Measurements from ENCODE around the gene EPHA7. TPM values are rescaled to one million over a fixed set of nuclear protein-coding genes. Genes with fewer than 3 reads are reported as not detected.

The EPHA7 gene
- total and polyA plus RNA-seq, 2 donors (not counting 3 experiments of a cell fraction or from before 2014, with no cell fraction given): not detected

DNA sequence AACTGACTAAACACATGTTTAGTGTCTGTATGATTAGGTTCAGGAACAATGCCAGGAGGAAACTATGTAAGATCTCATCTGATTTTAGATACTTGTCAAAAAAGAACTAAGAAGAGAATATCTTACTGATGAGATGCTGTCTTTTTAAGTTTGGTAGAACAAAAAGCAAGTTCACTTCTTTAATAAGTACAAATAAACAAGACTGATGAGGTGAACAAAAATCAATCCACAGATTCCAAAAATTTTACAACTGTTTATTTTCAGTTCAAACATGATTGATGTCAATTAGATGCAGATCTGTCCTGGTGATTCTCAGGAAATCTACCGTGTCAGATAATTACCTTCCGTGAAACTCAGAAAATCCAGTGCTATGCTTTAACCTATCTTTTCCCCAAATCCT lies 24.9 kb downstream of the EPHA7 start:
- dilution Hi-C loops (cut with MboI; ENCODE audit: extremely low pct_ligation_motif_present, low sequenced_read_pairs) (no loop called here), intact Hi-C loops (cut with micrococcal nuclease) (no loop called here)

More for the DNA sequence above, 24.9 kb downstream of the EPHA7 start:
- H3K27ac ChIP-seq (ENCODE audit: insufficient read depth, low read depth, low read length): no peak overlapping the region
- no peak overlapping the region for H3K4me2 ChIP-seq (ENCODE audit: insufficient read depth, low read length)
- H2AFZ ChIP-seq (ENCODE audit: low read depth, low read length): no peak overlapping the region
- no peak for DNase-seq (ENCODE audit: low read depth, low spot score)
- no peaks in the 10 kb centered on the region for H3K4me1 ChIP-seq (ENCODE audit: control insufficient read depth, extremely low read depth, insufficient read depth, low read length)
- H3K79me2 ChIP-seq (ENCODE audit: control insufficient read depth, insufficient read depth, low read length): no peaks in the 10 kb centered on the region
- H3K9ac ChIP-seq (replicated peaks; ENCODE audit: extremely low read depth, insufficient read depth, low read length): no peak overlapping the region
- BruUV-seq (replicated peaks): no TSS peak
- H3K36me3 ChIP-seq (ENCODE audit: control insufficient read depth in 2 of 2, extremely low read depth in 1 of 2, insufficient read depth in 2 of 2, low read length in 2 of 2): no peaks in the 10 kb centered on the region
- POLR2A ChIA-PET: no interaction called here
- FAIRE-seq: no peak
- TF ChIP-seq POLR2A (IDR thresholded peaks at IDR 0.05; ENCODE audit: low read depth, low read length): no peak
- no peak for TF ChIP-seq EZH2 (IDR thresholded peaks at IDR 0.05; ENCODE audit: borderline replicate concordance, low read depth, low read length, severe bottlenecking)
- TF ChIP-seq, protein P1, sequence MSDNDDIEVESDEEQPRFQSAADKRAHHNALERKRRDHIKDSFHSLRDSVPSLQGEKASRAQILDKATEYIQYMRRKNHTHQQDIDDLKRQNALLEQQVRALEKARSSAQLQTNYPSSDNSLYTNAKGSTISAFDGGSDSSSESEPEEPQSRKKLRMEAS (IDR thresholded peaks at IDR 0.05; ENCODE audit: insufficient read depth, insufficient read length): no peak
- no peak for TF ChIP-seq FOS (IDR thresholded peaks at IDR 0.05; ENCODE audit: borderline replicate concordance, insufficient read depth, low read length)
- no peak for TF ChIP-seq JUN (IDR thresholded peaks at IDR 0.05; ENCODE audit: borderline replicate concordance, insufficient read depth, insufficient read length, low read depth)
- TF ChIP-seq GATA2 (IDR thresholded peaks at IDR 0.05; ENCODE audit: insufficient read depth, insufficient read length, low read depth, low read length): no peak
- TF ChIP-seq, protein P2, sequence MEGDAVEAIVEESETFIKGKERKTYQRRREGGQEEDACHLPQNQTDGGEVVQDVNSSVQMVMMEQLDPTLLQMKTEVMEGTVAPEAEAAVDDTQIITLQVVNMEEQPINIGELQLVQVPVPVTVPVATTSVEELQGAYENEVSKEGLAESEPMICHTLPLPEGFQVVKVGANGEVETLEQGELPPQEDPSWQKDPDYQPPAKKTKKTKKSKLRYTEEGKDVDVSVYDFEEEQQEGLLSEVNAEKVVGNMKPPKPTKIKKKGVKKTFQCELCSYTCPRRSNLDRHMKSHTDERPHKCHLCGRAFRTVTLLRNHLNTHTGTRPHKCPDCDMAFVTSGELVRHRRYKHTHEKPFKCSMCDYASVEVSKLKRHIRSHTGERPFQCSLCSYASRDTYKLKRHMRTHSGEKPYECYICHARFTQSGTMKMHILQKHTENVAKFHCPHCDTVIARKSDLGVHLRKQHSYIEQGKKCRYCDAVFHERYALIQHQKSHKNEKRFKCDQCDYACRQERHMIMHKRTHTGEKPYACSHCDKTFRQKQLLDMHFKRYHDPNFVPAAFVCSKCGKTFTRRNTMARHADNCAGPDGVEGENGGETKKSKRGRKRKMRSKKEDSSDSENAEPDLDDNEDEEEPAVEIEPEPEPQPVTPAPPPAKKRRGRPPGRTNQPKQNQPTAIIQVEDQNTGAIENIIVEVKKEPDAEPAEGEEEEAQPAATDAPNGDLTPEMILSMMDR (IDR thresholded peaks at IDR 0.05; ENCODE audit: extremely low read depth in 1 of 2, insufficient read depth in 1 of 2, low read depth in 1 of 2, low read length in 2 of 2): no peak
- TF ChIP-seq POLR2AphosphoS5 (IDR thresholded peaks at IDR 0.05; ENCODE audit: insufficient read depth, low read depth, low read length): no peak
- TF ChIP-seq MYC (IDR thresholded peaks at IDR 0.05; ENCODE audit: low read depth, low read length): no peak
- H3K4me3 ChIP-seq (replicated peaks in 1 of 3; ENCODE audit: insufficient read depth in 1 of 3, low read depth in 1 of 3, low read length in 3 of 3): no peak overlapping the region
- no peaks in the 10 kb centered on the region for H3K9me3 ChIP-seq (replicated peaks; ENCODE audit: control insufficient read depth, insufficient read depth, low read length)
- H3K27me3 ChIP-seq (ENCODE audit: control insufficient read depth in 2 of 2, insufficient read depth in 2 of 2, low read length in 2 of 2): no peaks in the 10 kb centered on the region
- H3K9me1 ChIP-seq (replicated peaks; ENCODE audit: control insufficient read depth, extremely low read depth, insufficient read depth, low read length): no peaks in the 10 kb centered on the region
- CTCF ChIA-PET: interaction anchor here (0.7 kb wide), 1 partner anchor 12 kb away, joined by 3 read pairs; no protein-coding TSS in a partner anchor
- no peaks in the 10 kb centered on the region for H4K20me1 ChIP-seq (replicated peaks; ENCODE audit: control insufficient read depth, extremely low read depth, insufficient read depth, low read length)

All from endothelial cell of umbilical vein (primary cell).